SK-N-SH treated with all-trans-retinoic acid at 6 μM for 48 hours (cell line): Measurements from ENCODE around the gene EPN2.

Source experiments
- ATAC-seq: fragments of 200-7000 bp; cut with Tn5 transposase; 3 replicates; pipeline ENCODE4 v1.9.1; 2020; ENCODE audit warnings: mild to moderate bottlenecking, moderate library complexity
- ARNTL ChIP-seq: fragments of 450-650 bp; formaldehyde crosslinking; IDR thresholded peaks from 2 replicates; pipeline ENCODE4 v1.5.0; 2020; ENCODE audit warnings: low read depth, mild to moderate bottlenecking, moderate library complexity, borderline replicate concordance
- BACH2 ChIP-seq: fragments of 250-450 bp; sonication (Bioruptor Pico); IDR thresholded peaks from 2 replicates; pipeline ENCODE4 v1.9.0; 2021; ENCODE audit warnings: mild to moderate bottlenecking, borderline replicate concordance
- CREB5 ChIP-seq: fragments of 250-450 bp; sonication (Bioruptor Pico); IDR thresholded peaks from 2 replicates; pipeline ENCODE4 v1.5.1; 2020; ENCODE audit warnings: low read depth, mild to moderate bottlenecking, moderate library complexity
- CSDC2 ChIP-seq: fragments of 250-450 bp; sonication (Bioruptor Pico); IDR thresholded peaks from 2 replicates; pipeline ENCODE4 v1.5.0; 2020; ENCODE audit warnings: mild to moderate bottlenecking, moderate library complexity
- CSRNP3 ChIP-seq: fragments of 250-450 bp; sonication (Bioruptor Pico); IDR thresholded peaks from 2 replicates; pipeline ENCODE4 v1.5.1; 2021; ENCODE audit warnings: mild to moderate bottlenecking, moderate library complexity
- ESRRG ChIP-seq: fragments of 250-450 bp; sonication (Bioruptor Pico); IDR thresholded peaks from 2 replicates; pipeline ENCODE4 v1.6.1; 2021; ENCODE audit warnings: mild to moderate bottlenecking
- GLIS3 ChIP-seq: fragments of 250-450 bp; sonication (Bioruptor Pico); IDR thresholded peaks from 2 replicates; pipeline ENCODE4 v1.5.0; 2020; ENCODE audit warnings: mild to moderate bottlenecking, moderate library complexity
- ISL1 ChIP-seq: fragments of 250-450 bp; sonication (Bioruptor Pico); IDR thresholded peaks from 2 replicates; pipeline ENCODE4 v2.1.2; 2022; ENCODE audit warnings: mild to moderate bottlenecking, moderate library complexity
- OSR1 ChIP-seq: fragments of 250-450 bp; sonication (Bioruptor Pico); IDR thresholded peaks from 2 replicates; pipeline ENCODE4 v1.8.0; 2022; ENCODE audit warnings: moderate library complexity, mild to moderate bottlenecking, inconsistent platforms
- PATZ1 ChIP-seq: fragments of 250-450 bp; sonication (Bioruptor Pico); IDR thresholded peaks from 2 replicates; pipeline ENCODE4 v1.8.0; 2020; ENCODE audit warnings: mild to moderate bottlenecking, moderate library complexity, borderline replicate concordance
- POU6F1 ChIP-seq: fragments of 250-450 bp; sonication (Bioruptor Pico); IDR thresholded peaks from 2 replicates; pipeline ENCODE4 v1.8.0; 2021; ENCODE audit warnings: low read depth, mild to moderate bottlenecking, moderate library complexity, borderline replicate concordance
- PPARA ChIP-seq: fragments of 250-450 bp; sonication (Bioruptor Pico); IDR thresholded peaks from 2 replicates; pipeline ENCODE4 v1.5.0; 2020; ENCODE audit warnings: mild to moderate bottlenecking, borderline replicate concordance
- RARB ChIP-seq: fragments of 250-450 bp; sonication (Bioruptor Pico); IDR thresholded peaks from 2 replicates; pipeline ENCODE4 v1.8.0; 2021; ENCODE audit warnings: mild to moderate bottlenecking, moderate library complexity
- SNAI2 ChIP-seq: fragments of 250-450 bp; sonication (Bioruptor Pico); IDR thresholded peaks from 2 replicates; pipeline ENCODE4 v1.5.0; 2020; ENCODE audit warnings: mild to moderate bottlenecking, moderate library complexity
- TCF4 ChIP-seq: fragments of 250-450 bp; sonication (Bioruptor Pico); IDR thresholded peaks from 2 replicates; pipeline ENCODE4 v1.8.0; 2021; ENCODE audit warnings: mild to moderate bottlenecking, moderate library complexity, borderline replicate concordance
- ZC3H10 ChIP-seq: fragments of 250-450 bp; sonication (Bioruptor Pico); IDR thresholded peaks from 2 replicates; pipeline ENCODE4 v1.5.1; 2021; ENCODE audit warnings: mild to moderate bottlenecking, moderate library complexity
- ZFP3 ChIP-seq: fragments of 250-450 bp; sonication (Bioruptor Pico); IDR thresholded peaks from 2 replicates; pipeline ENCODE4 v1.5.0; 2020; ENCODE audit warnings: mild to moderate bottlenecking, moderate library complexity
- ZFP30 ChIP-seq: fragments of 450-650 bp; formaldehyde crosslinking; IDR thresholded peaks from 2 replicates; pipeline ENCODE4 v1.5.0; 2022; ENCODE audit warnings: mild to moderate bottlenecking, moderate library complexity
- ZNF565 ChIP-seq: fragments of 450-650 bp; formaldehyde crosslinking; conservative IDR thresholded peaks from 2 replicates; pipeline ENCODE4 v1.5.0; 2020; ENCODE audit warnings: low read depth, mild to moderate bottlenecking, moderate library complexity

Gene EPN2

DNA sequence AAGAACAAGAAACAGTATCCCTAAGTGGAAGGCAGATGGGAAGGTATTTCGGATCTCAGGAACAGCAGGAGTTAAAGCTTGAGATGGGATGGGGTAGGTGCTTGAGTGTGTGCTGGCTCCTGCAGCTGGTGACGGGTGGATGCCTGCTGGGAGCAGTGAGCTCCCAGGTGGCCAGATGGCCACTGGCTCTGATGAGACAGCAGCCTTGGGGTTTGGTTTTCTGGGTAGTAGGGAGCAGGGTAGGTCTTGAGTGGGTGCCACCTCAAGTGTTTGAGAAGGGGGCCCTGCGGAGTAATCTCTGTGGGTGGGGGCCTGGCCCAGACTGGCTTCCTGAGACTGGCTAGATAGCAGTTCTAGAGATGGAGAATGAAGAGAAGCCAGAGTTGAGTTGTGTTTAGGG lies 10.3 kb downstream of the EPN2 start:
- TF ChIP-seq GLIS3, result no peak
- no peak for TF ChIP-seq PPARA (CRISPR knock-in tag)
- TF ChIP-seq SNAI2 (CRISPR knock-in tag), result no peak
- no peak for TF ChIP-seq ZNF565
- TF ChIP-seq, all 23 proteins: peak for 0
- no peak for ATAC-seq

DNA sequence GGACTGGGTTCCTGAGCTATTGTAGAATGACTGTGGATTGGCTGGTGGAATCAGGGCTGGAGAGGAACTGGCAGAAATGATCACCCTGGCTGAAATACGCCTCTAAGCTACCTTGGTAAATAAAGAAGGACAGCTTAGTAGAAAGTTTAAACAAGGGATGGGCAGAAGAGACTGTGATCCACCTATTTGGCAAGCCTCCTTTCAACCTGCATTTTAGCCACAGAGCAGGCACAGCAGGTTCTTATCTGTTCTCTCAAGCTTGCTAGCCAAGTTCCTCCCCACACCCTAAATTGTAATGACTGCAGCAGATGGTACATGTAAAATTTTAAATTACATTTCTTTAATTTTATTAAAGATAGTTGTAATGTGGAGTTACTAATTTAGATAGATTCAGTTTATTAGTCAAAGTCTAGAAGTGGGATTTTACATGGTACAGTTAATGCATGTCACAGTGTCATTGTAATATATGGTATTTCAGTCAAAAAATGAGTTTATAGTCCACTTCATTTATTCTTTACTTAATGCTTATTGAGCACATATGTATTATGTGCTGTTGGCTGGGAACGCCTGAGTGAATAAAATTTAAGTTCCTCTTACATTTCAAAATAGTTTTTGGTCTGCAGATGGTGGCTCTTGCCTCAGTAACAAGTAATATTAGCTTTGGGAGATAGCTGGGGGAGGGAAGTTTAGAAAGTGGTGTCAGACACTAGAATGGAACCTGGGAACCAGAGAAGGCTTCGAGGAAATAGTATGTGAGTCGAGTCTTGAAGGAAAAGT lies 11.2 kb downstream of the EPN2 start:
- TF ChIP-seq POU6F1 (CRISPR knock-in tag) (no peak), PPARA (CRISPR knock-in tag) (no peak), ZNF565 (no peak), PATZ1 (no peak), ESRRG (CRISPR knock-in tag) (no peak), CSRNP3 (no peak)
- TF ChIP-seq, all 23 proteins: peak for 0
- ATAC-seq, result peak; percentile 18

DNA sequence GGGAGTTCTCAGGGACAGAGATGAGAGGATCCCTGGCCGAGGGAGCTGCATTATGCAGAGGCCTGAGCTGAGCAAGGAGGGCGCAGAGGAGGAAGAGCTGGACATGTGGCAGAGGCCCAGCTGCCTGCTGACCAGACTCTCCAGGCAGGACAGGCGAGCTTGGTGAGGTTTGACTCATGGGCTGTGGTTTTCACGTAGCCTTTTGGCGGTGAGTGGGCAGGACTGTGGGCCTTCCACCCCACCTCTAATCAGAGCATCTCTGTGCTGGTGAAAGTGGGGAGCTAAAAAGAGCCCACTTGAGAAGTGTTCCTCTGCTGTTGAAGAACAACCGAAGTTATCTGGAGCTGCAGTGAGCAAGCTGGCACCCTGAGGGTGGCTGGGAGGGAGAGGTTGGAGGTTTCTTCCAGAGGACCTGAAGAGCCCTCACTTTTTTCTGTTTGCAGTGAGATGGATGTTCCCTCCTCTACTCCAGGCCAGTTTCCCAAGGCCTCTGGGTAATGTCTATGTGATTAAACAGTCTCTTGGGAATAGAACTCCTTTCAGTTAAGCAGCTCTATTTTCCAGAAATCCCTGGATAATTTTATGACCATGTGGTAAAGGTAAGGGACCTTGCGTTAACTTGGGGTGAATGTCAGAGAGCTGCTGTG lies 11.9 kb downstream of the EPN2 start:
- peak; percentile 92 for ATAC-seq
- TF ChIP-seq ZC3H10 (CRISPR knock-in tag) (no peak), PATZ1 (no peak), TCF4 (no peak), CSDC2 (CRISPR knock-in tag) (no peak), CSRNP3 (no peak), ARNTL (CRISPR knock-in tag) (no peak), OSR1 (CRISPR knock-in tag) (no peak), RARB (CRISPR knock-in tag) (no peak)

DNA sequence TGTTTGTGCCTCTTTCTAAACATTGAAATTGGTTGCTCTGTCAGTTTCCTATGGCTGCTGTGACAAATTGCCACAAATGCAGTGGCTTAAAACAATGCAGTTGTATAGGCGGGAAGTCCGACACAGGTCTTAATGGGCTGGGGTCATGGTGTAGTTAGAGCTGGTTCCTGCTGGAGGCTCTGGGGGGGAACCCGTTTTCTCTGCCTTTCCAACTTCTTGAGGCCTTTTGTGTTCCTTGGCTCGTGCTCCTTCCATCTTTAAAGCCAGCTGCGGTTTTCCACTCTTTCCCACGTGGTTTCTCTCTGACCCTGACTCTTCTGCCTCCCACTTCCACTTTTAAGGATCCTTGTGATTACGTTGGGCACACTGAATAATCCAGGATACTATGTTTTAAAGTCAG lies 12.5 kb downstream of the EPN2 start:
- no peak for ATAC-seq
- TF ChIP-seq ESRRG (CRISPR knock-in tag), result no peak
- TF ChIP-seq, all 23 proteins: peak for 0

GRCh38 chr17:19250421-19251173 lies 13.4 kb downstream of the EPN2 start:
- no peak for TF ChIP-seq ZFP3 (CRISPR knock-in tag)
- no peak for TF ChIP-seq ZFP30
- TF ChIP-seq ZC3H10 (CRISPR knock-in tag), result no peak
- no peak for TF ChIP-seq ISL1
- no peak for TF ChIP-seq PPARA (CRISPR knock-in tag)
- TF ChIP-seq CREB5 (CRISPR knock-in tag), result no peak
- TF ChIP-seq BACH2, result no peak
- no peak for TF ChIP-seq OSR1 (CRISPR knock-in tag)
- no peak for TF ChIP-seq ZNF565
- peak; percentile 9; the same call in 1 of the 3 replicates for ATAC-seq
